Measurements from ENCODE around the gene HECW1. TPM values are rescaled to one million over a fixed set of nuclear protein-coding genes. Genes with fewer than 3 reads are reported as not detected.

Gene HECW1
- total RNA-seq, 1 experiment from 2014 or later, result 19.1 TPM

GRCh38 chr7:43290978-43291377 is 178.5 kb downstream of the HECW1 start:
- no peaks in the 10 kb centered on the region for H3K27me3 ChIP-seq (replicated peaks)
- 0 out of 2 replicates have a peak, but pooled peaks cover 4% of the 10 kb centered on the region for H3K4me1 ChIP-seq (replicated peaks)
- no peak overlapping the region for H3K27ac ChIP-seq
- peaks cover 10% of the 10 kb centered on the region; the same call in 1 of the 2 replicates for H3K9me3 ChIP-seq (replicated peaks)
- H3K36me3 ChIP-seq, result peaks cover 11% of the 10 kb centered on the region; the same call in 1 of the 2 replicates
- DNase-seq (ENCODE audit: low read depth in 1 of 2, low spot score in 2 of 2), result no peak
- H3K4me3 ChIP-seq, result no peak overlapping the region

GRCh38 chr7:43291789-43292188 is 179.3 kb downstream of the HECW1 start:
- Histone ChIP-seq H3K27ac (no peak overlapping the region), H3K36me3 (peaks cover 11% of the 10 kb centered on the region; the same call in 1 of the 2 replicates), H3K9me3 (replicated peaks) (peaks cover 10% of the 10 kb centered on the region; the same call in 1 of the 2 replicates), H3K4me3 (no peak overlapping the region), H3K27me3 (replicated peaks) (no peaks in the 10 kb centered on the region), H3K4me1 (replicated peaks) (0 out of 2 replicates have a peak, but pooled peaks cover 4% of the 10 kb centered on the region)
- DNase-seq (ENCODE audit: low read depth in 1 of 2, low spot score in 2 of 2), result no peak

GRCh38 chr7:43292384-43292783 is 179.9 kb downstream of the HECW1 start:
- peaks cover 10% of the 10 kb centered on the region; the same call in 1 of the 2 replicates for H3K9me3 ChIP-seq (replicated peaks)
- H3K4me1 ChIP-seq (replicated peaks), result 0 out of 2 replicates have a peak, but pooled peaks cover 4% of the 10 kb centered on the region

GRCh38 chr7:43294080-43294630 is 181.7 kb downstream of the HECW1 start:
- peaks cover 11% of the 10 kb centered on the region; the same call in 1 of the 2 replicates for H3K36me3 ChIP-seq
- 0 out of 2 replicates have a peak, but pooled peaks cover 4% of the 10 kb centered on the region for H3K4me1 ChIP-seq (replicated peaks)
- peak in 1 of 2 experiments; percentile 19 for DNase-seq (ENCODE audit: low read depth in 1 of 2, low spot score in 2 of 2)
- H3K27me3 ChIP-seq (replicated peaks), result no peaks in the 10 kb centered on the region
- H3K9me3 ChIP-seq (replicated peaks), result peaks cover 10% of the 10 kb centered on the region; the same call in 1 of the 2 replicates
- H3K4me3 ChIP-seq, result no peak overlapping the region
- H3K27ac ChIP-seq, result no peak overlapping the region

More at GRCh38 chr7:43292384-43292783, 179.9 kb downstream of the HECW1 start:
- no peaks in the 10 kb centered on the region for H3K27me3 ChIP-seq (replicated peaks)
- H3K36me3 ChIP-seq, result peaks cover 11% of the 10 kb centered on the region; the same call in 1 of the 2 replicates
- H3K27ac ChIP-seq, result no peak overlapping the region
- DNase-seq (ENCODE audit: low read depth in 1 of 2, low spot score in 2 of 2), result no peak
- no peak overlapping the region for H3K4me3 ChIP-seq

GRCh38 chr7:43295429-43295828 is 183.0 kb downstream of the HECW1 start:
- no peaks in the 10 kb centered on the region for H3K27me3 ChIP-seq (replicated peaks)
- DNase-seq (ENCODE audit: low read depth in 1 of 2, low spot score in 2 of 2), result no peak
- H3K9me3 ChIP-seq (replicated peaks), result 0 out of 2 replicates have a peak, but pooled peaks cover 4% of the 10 kb centered on the region
- peaks cover 6% of the 10 kb centered on the region; the same call in 1 of the 2 replicates for H3K36me3 ChIP-seq
- 0 out of 2 replicates have a peak, but pooled peaks cover 4% of the 10 kb centered on the region for H3K4me1 ChIP-seq (replicated peaks)
- no peak overlapping the region for H3K4me3 ChIP-seq
- no peak overlapping the region for H3K27ac ChIP-seq

- Histone ChIP-seq H3K27ac (no peak overlapping the region), H3K36me3 (no peaks in the 10 kb centered on the region), H3K27me3 (replicated peaks) (no peaks in the 10 kb centered on the region), H3K9me3 (replicated peaks) (no peaks in the 10 kb centered on the region), H3K4me3 (no peak overlapping the region), H3K4me1 (replicated peaks) (0 out of 2 replicates have a peak, but pooled peaks cover 4% of the 10 kb centered on the region)
- DNase-seq (ENCODE audit: low read depth in 1 of 2, low spot score in 2 of 2), result no peak
These were observed 183.9 kb downstream of the HECW1 start for GRCh38 chr7:43296306-43296705.

- DNase-seq (ENCODE audit: low read depth in 1 of 2, low spot score in 2 of 2), result no peak
These were observed 186.2 kb downstream of the HECW1 start for GRCh38 chr7:43298617-43299016.

GRCh38 chr7:43300121-43300520 is 187.7 kb downstream of the HECW1 start:
- no peaks in the 10 kb centered on the region for H3K36me3 ChIP-seq
- H3K9me3 ChIP-seq (replicated peaks), result no peaks in the 10 kb centered on the region
- H3K27ac ChIP-seq, result no peak overlapping the region
- no peak for DNase-seq (ENCODE audit: low read depth in 1 of 2, low spot score in 2 of 2)
- no peak overlapping the region for H3K4me3 ChIP-seq
- H3K4me1 ChIP-seq (replicated peaks), result peaks cover 4% of the 10 kb centered on the region
- H3K27me3 ChIP-seq (replicated peaks), result no peaks in the 10 kb centered on the region

More at GRCh38 chr7:43298617-43299016, 186.2 kb downstream of the HECW1 start:
- no peaks in the 10 kb centered on the region for H3K9me3 ChIP-seq (replicated peaks)
- H3K27me3 ChIP-seq (replicated peaks), result no peaks in the 10 kb centered on the region
- H3K4me3 ChIP-seq, result no peak overlapping the region
- peaks cover 8% of the 10 kb centered on the region for H3K4me1 ChIP-seq (replicated peaks)
- H3K36me3 ChIP-seq, result no peaks in the 10 kb centered on the region
- no peak overlapping the region for H3K27ac ChIP-seq

GRCh38 chr7:43302211-43302711 is 189.8 kb downstream of the HECW1 start:
- Histone ChIP-seq H3K27ac (no peak overlapping the region), H3K4me1 (replicated peaks) (peaks cover 4% of the 10 kb centered on the region), H3K9me3 (replicated peaks) (no peaks in the 10 kb centered on the region), H3K27me3 (replicated peaks) (no peaks in the 10 kb centered on the region), H3K4me3 (no peak overlapping the region), H3K36me3 (no peaks in the 10 kb centered on the region)
- no peak for DNase-seq (ENCODE audit: low read depth in 1 of 2, low spot score in 2 of 2)

GRCh38 chr7:43302773-43303460 is 190.5 kb downstream of the HECW1 start:
- DNase-seq (ENCODE audit: low read depth in 1 of 2, low spot score in 2 of 2), result no peak

GRCh38 chr7:43303740-43304241 is 191.3 kb downstream of the HECW1 start:
- H3K27me3 ChIP-seq (replicated peaks), result no peaks in the 10 kb centered on the region
- no peaks in the 10 kb centered on the region for H3K36me3 ChIP-seq
- no peak overlapping the region for H3K27ac ChIP-seq
- H3K9me3 ChIP-seq (replicated peaks), result no peaks in the 10 kb centered on the region
- no peak overlapping the region for H3K4me3 ChIP-seq
- peaks cover 4% of the 10 kb centered on the region for H3K4me1 ChIP-seq (replicated peaks)
- DNase-seq (ENCODE audit: low read depth in 1 of 2, low spot score in 2 of 2), result no peak

More at GRCh38 chr7:43302773-43303460, 190.5 kb downstream of the HECW1 start:
- peaks cover 4% of the 10 kb centered on the region for H3K4me1 ChIP-seq (replicated peaks)
- H3K27me3 ChIP-seq (replicated peaks), result no peaks in the 10 kb centered on the region
- no peaks in the 10 kb centered on the region for H3K9me3 ChIP-seq (replicated peaks)
- no peak overlapping the region for H3K4me3 ChIP-seq
- H3K27ac ChIP-seq, result no peak overlapping the region
- no peaks in the 10 kb centered on the region for H3K36me3 ChIP-seq

- H3K9me3 ChIP-seq (replicated peaks), result no peaks in the 10 kb centered on the region
- no peaks in the 10 kb centered on the region for H3K27me3 ChIP-seq (replicated peaks)
- no peak for DNase-seq (ENCODE audit: low read depth in 1 of 2, low spot score in 2 of 2)
- H3K27ac ChIP-seq, result no peak overlapping the region
- H3K4me1 ChIP-seq (replicated peaks), result peaks cover 4% of the 10 kb centered on the region
- no peak overlapping the region for H3K4me3 ChIP-seq
- no peaks in the 10 kb centered on the region for H3K36me3 ChIP-seq
These were observed 194.0 kb downstream of the HECW1 start for GRCh38 chr7:43306404-43306803.

- Histone ChIP-seq H3K9me3 (replicated peaks) (no peaks in the 10 kb centered on the region), H3K36me3 (peaks cover 5% of the 10 kb centered on the region), H3K27me3 (replicated peaks) (no peaks in the 10 kb centered on the region), H3K27ac (no peak overlapping the region), H3K4me3 (no peak overlapping the region), H3K4me1 (replicated peaks) (no peaks in the 10 kb centered on the region)
- no peak for DNase-seq (ENCODE audit: low read depth in 1 of 2, low spot score in 2 of 2)
These were observed 195.1 kb downstream of the HECW1 start for GRCh38 chr7:43307522-43307921.
